A549 treated with ZK216348 at 1 μM for 4 hours (cell line): ENCODE data around the gene CHIC2. TPM values are rescaled to one million over a fixed set of nuclear protein-coding genes. Genes with fewer than 3 reads are reported as not detected.

ENCODE experiments used
- total RNA-seq: library from RNA; stranded (reverse); fragments of 200-300 nt; extraction: Qiagen RNA extraction; gene quantifications from 5 replicates; pipeline ENCODE4 v1.2.3, GENCODE V29; 2022; ENCODE audit warnings: low read depth

Gene CHIC2
- 7.3 to 9.7 TPM (median 8.4 TPM) in 5 replicates for total RNA-seq

GRCh38 chr4:54064317-54065111 is at the start of gene CHIC2:
CHIC2 (minus strand) TSS chr4:54064605; CDS start chr4:54064300, 305 bp downstream.

GRCh38 chr4:54099748-54100574 is 35.6 kb upstream of the CHIC2 start, which contains the start of gene GSX2:
GSX2 (plus strand) TSS chr4:54100163; CDS start chr4:54100345, 182 bp downstream.

Other genes with a start within 250 kb of the CHIC2 start
- not detected in 5 replicates for gene GSX2, start 35.6 kb upstream of the CHIC2 start, total RNA-seq
- 0.34 to 1.1 TPM (median 0.54 TPM) in 5 replicates for gene PDGFRA, start 164.7 kb upstream of the CHIC2 start, total RNA-seq